ENCODE results near the gene SMARCB1.

- TF ChIP-seq CTCF (IDR thresholded peaks at IDR 0.05; ENCODE audit: low read depth, low read length) (no peak), EZH2phosphoT487 (IDR thresholded peaks at IDR 0.05; ENCODE audit: low read depth) (no peak)
Measured at GRCh38 chr22:23820748-23821211, 34.0 kb downstream of the SMARCB1 start.

Data from OCI-LY3 (cell line).